DMS153 treated with DMSO at 0.1 percent for 48 hours (cell line): ENCODE data around the gene ANKRD60.

Source experiments
- DNase-seq: peaks from one replicate; lab custom pipeline; 2025; ENCODE audit not compliant: unreplicated experiment; lab: John Stamatoyannopoulos, UW

The ANKRD60 gene

GRCh38 chr20:58196402-58197184 lies 31.9 kb downstream of the ANKRD60 start:
- DNase-seq, result no peak

- no peak for DNase-seq
These were observed 33.4 kb downstream of the ANKRD60 start for GRCh38 chr20:58195047-58195446.

- DNase-seq, result no peak
These were observed 34.2 kb downstream of the ANKRD60 start for GRCh38 chr20:58194175-58194791.

- DNase-seq, result no peak
These were observed 35.9 kb downstream of the ANKRD60 start for GRCh38 chr20:58192567-58192966.

- no peak for DNase-seq
These were observed 36.4 kb downstream of the ANKRD60 start for GRCh38 chr20:58192065-58192464.

GRCh38 chr20:58188527-58188926 lies 39.9 kb downstream of the ANKRD60 start:
- no peak for DNase-seq

- no peak for DNase-seq
These were observed 43.5 kb downstream of the ANKRD60 start for GRCh38 chr20:58184984-58185383.

- no peak for DNase-seq
These were observed 44.4 kb downstream of the ANKRD60 start for GRCh38 chr20:58184063-58184462.

- DNase-seq, result no peak
These were observed 45.8 kb downstream of the ANKRD60 start for GRCh38 chr20:58182521-58183140.

GRCh38 chr20:58179432-58180099 lies 48.9 kb downstream of the ANKRD60 start:
- peak; percentile 33 for DNase-seq

- no peak for DNase-seq
These were observed 49.4 kb downstream of the ANKRD60 start for GRCh38 chr20:58179083-58179431.

GRCh38 chr20:58177799-58178198 lies 50.7 kb downstream of the ANKRD60 start:
- DNase-seq, result no peak

GRCh38 chr20:58175836-58176235 lies 52.6 kb downstream of the ANKRD60 start:
- no peak for DNase-seq

GRCh38 chr20:58175425-58175824 lies 53.0 kb downstream of the ANKRD60 start:
- no peak for DNase-seq

GRCh38 chr20:58174708-58175280 lies 53.7 kb downstream of the ANKRD60 start:
- DNase-seq, result no peak

- no peak for DNase-seq
These were observed 54.3 kb downstream of the ANKRD60 start for GRCh38 chr20:58173930-58174707.

GRCh38 chr20:58173091-58173490 lies 55.4 kb downstream of the ANKRD60 start:
- no peak for DNase-seq

GRCh38 chr20:58171796-58172425 lies 56.5 kb downstream of the ANKRD60 start:
- DNase-seq, result no peak

- no peak for DNase-seq
These were observed 59.0 kb downstream of the ANKRD60 start for GRCh38 chr20:58169450-58169849.

GRCh38 chr20:58168843-58169242 lies 59.6 kb downstream of the ANKRD60 start:
- no peak for DNase-seq
